ENCODE results near the gene OR8D1. TPM values are rescaled to one million over a fixed set of nuclear protein-coding genes. Genes with fewer than 3 reads are reported as not detected.

Gene OR8D1
- total and polyA plus RNA-seq, 7 donors, result not detected

GRCh38 chr11:124339396-124340141 lies 25.8 kb upstream of the OR8D1 start:
- intact Hi-C loops (cut with DNase I), result no loop called here
- H3K4me3 ChIP-seq, result no peak overlapping the region
- ATAC-seq (no peak), DNase-seq (no peak)
- H3K27me3 ChIP-seq (ENCODE audit: insufficient read depth in 3 of 3, low read length in 2 of 3), result no peaks in the 10 kb centered on the region
- no peak overlapping the region for H3K27ac ChIP-seq
- WGBS, 3 donors, result 82 to 84% (median 83%) methylated on average over 6 of the region's 6 CpGs
- no peaks in the 10 kb centered on the region for H3K9me3 ChIP-seq
- no peaks in the 10 kb centered on the region for H3K4me1 ChIP-seq
- no peaks in the 10 kb centered on the region for H3K36me3 ChIP-seq (ENCODE audit: insufficient read depth in 1 of 2, low read depth in 1 of 2)
- TF ChIP-seq, protein P1, sequence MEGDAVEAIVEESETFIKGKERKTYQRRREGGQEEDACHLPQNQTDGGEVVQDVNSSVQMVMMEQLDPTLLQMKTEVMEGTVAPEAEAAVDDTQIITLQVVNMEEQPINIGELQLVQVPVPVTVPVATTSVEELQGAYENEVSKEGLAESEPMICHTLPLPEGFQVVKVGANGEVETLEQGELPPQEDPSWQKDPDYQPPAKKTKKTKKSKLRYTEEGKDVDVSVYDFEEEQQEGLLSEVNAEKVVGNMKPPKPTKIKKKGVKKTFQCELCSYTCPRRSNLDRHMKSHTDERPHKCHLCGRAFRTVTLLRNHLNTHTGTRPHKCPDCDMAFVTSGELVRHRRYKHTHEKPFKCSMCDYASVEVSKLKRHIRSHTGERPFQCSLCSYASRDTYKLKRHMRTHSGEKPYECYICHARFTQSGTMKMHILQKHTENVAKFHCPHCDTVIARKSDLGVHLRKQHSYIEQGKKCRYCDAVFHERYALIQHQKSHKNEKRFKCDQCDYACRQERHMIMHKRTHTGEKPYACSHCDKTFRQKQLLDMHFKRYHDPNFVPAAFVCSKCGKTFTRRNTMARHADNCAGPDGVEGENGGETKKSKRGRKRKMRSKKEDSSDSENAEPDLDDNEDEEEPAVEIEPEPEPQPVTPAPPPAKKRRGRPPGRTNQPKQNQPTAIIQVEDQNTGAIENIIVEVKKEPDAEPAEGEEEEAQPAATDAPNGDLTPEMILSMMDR (IDR thresholded peaks at IDR 0.05), result no peak

DNA sequence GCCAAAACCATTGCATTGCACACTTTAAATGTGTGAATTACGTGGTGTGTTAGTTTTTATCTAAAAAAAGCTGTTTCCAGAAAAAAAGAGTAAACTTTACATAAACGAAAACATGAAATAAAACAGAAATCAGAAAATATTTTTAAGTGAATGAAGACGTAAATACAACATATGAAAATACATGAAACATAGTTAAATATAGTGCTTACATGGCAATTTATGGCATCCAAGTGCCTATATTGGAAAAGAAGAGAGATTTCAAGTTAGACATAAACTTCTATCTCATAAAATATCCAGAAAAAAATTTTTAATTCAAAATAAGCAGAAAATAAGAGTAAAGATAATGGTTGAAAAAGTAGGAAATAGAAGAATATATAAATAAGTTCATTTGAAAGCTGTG lies 18.1 kb upstream of the OR8D1 start:
- ATAC-seq (no peak), DNase-seq (no peak)
- Histone ChIP-seq H3K27ac (no peak overlapping the region), H3K27me3 (ENCODE audit: insufficient read depth in 3 of 3, low read length in 2 of 3) (no peaks in the 10 kb centered on the region), H3K36me3 (ENCODE audit: insufficient read depth in 1 of 2, low read depth in 1 of 2) (no peaks in the 10 kb centered on the region), H3K9me3 (no peaks in the 10 kb centered on the region), H3K4me3 (no peak overlapping the region), H3K4me1 (no peaks in the 10 kb centered on the region)
- intact Hi-C loops (cut with DNase I), result no loop called here
- WGBS, 3 donors, result 75 to 81% (median 76%) methylated on average over 3 of the region's 3 CpGs
- TF ChIP-seq, protein P1 (IDR thresholded peaks at IDR 0.05), result no peak

GRCh38 chr11:124329787-124330478 lies 16.2 kb upstream of the OR8D1 start:
- no peak for ATAC-seq
- H3K4me3 ChIP-seq, result no peak overlapping the region
- H3K36me3 ChIP-seq (ENCODE audit: insufficient read depth in 1 of 2, low read depth in 1 of 2), result no peaks in the 10 kb centered on the region
- no peaks in the 10 kb centered on the region for H3K4me1 ChIP-seq
- H3K27me3 ChIP-seq (ENCODE audit: insufficient read depth in 3 of 3, low read length in 2 of 3), result no peaks in the 10 kb centered on the region
- WGBS, 3 donors, result 38 to 48% (median 48%) methylated on average over 2 of the region's 2 CpGs
- intact Hi-C loops (cut with DNase I), result no loop called here
- no peaks in the 10 kb centered on the region for H3K9me3 ChIP-seq
- TF ChIP-seq, protein P1 (IDR thresholded peaks at IDR 0.05), result no peak
- H3K27ac ChIP-seq, result no peak overlapping the region
- DNase-seq, result no peak

GRCh38 chr11:124327775-124328174 lies 14.0 kb upstream of the OR8D1 start:
- DNase-seq (no peak), ATAC-seq (no peak)
- Histone ChIP-seq H3K27ac (no peak overlapping the region), H3K27me3 (ENCODE audit: insufficient read depth in 3 of 3, low read length in 2 of 3) (no peaks in the 10 kb centered on the region), H3K36me3 (ENCODE audit: insufficient read depth in 1 of 2, low read depth in 1 of 2) (no peaks in the 10 kb centered on the region), H3K4me3 (no peak overlapping the region), H3K4me1 (no peaks in the 10 kb centered on the region), H3K9me3 (no peaks in the 10 kb centered on the region)
- TF ChIP-seq, protein P1 (IDR thresholded peaks at IDR 0.05), result no peak
- 85 to 95% (median 87%) methylated on average over 1 of the region's 1 CpG for WGBS, 3 donors
- intact Hi-C loops (cut with DNase I), result no loop called here
